Uterus (tissue), 2 donors: ENCODE measurements around the gene LINC01488.

Experiments used
- POLR2A ChIP-seq, 2 donors: fragments of 450-650 bp; IDR thresholded peaks; one replicate each; pipeline ENCODE4 v1.6.1; 2016; ENCODE audit warnings: antibody characterized with exemption in 2 of 2, mild to moderate bottlenecking in 1 of 2, moderate library complexity in 1 of 2
- TF ChIP-seq, protein P1 (sequence below), 4 experiments: fragments of 200-600 bp in 2 of 4; fragments of 450-650 bp in 2 of 4; sonication (generic) in 2 of 4; IDR thresholded peaks; one replicate each; pipeline ENCODE4 v1.5.1; 2016 to 2019; ENCODE audit warnings: antibody characterized with exemption in 4 of 4, mild to moderate bottlenecking in 2 of 4, moderate library complexity in 1 of 4

DNA sequence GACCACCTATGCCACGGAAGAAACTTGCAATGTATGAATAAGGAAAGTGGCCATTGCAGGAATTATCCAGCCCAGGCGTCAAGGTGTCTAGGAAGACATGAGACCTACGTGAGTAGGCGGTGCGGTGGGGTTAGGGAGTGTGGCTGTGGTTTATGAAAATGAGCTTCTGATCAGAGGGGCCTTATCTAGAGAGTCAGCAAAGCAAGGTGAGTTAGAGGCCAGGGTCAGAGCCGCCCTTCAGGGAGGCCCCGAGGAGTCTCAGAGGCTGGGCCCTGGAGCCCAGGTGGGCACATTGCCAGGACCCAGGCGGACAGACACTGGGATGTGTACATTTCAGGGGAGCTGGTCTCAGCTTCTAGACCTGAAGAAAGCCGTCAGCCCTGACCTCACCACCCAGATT, 13.8 kb upstream of the LINC01488 start:
- TF ChIP-seq, protein P1, sequence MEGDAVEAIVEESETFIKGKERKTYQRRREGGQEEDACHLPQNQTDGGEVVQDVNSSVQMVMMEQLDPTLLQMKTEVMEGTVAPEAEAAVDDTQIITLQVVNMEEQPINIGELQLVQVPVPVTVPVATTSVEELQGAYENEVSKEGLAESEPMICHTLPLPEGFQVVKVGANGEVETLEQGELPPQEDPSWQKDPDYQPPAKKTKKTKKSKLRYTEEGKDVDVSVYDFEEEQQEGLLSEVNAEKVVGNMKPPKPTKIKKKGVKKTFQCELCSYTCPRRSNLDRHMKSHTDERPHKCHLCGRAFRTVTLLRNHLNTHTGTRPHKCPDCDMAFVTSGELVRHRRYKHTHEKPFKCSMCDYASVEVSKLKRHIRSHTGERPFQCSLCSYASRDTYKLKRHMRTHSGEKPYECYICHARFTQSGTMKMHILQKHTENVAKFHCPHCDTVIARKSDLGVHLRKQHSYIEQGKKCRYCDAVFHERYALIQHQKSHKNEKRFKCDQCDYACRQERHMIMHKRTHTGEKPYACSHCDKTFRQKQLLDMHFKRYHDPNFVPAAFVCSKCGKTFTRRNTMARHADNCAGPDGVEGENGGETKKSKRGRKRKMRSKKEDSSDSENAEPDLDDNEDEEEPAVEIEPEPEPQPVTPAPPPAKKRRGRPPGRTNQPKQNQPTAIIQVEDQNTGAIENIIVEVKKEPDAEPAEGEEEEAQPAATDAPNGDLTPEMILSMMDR (IDR thresholded peaks at IDR 0.05): no peak
- TF ChIP-seq POLR2A (IDR thresholded peaks at IDR 0.05): no peak
